Head of caudate nucleus (tissue), 42 donors: ENCODE data around the gene PCDHGB5.
A peak's percentile ranks its signal among the peaks of the same experiment; 100 is the strongest.
"Not testable (repeated sequence)": the region's sequence is repeated elsewhere in the genome, so short reads cannot be mapped to it uniquely, and the experiment has no call there.

ENCODE experiments used
- DNase-seq, 42 donors: peaks; one replicate each; pipeline versions ENCODE4 v3.0.0 to v3.0.0-alpha.2; 2020 to 2021; ENCODE audit warnings: mixed read lengths in 7 of 42
- intact Hi-C: fragments of 100-400 bp; cut with DNase I; formaldehyde crosslinking; loops from one replicate; pipeline ENCODE4 v1.15.0; 2022

PCDHGB5 gene

DNA sequence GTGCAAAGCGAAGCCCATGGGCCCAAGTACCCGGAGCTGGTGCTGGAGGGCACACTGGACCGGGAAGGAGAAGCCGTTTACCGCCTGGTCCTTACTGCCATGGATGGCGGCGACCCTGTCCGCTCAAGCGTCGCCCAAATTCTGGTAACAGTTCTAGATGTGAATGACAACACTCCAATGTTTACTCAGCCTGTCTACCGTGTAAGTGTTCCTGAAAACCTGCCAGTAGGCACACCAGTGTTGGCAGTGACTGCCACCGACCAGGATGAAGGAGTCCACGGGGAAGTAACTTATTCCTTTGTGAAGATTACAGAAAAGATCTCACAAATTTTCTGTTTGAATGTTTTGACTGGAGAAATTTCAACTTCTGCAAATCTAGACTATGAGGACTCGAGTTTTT is 23.1 kb upstream of the PCDHGB5 start:
- intact Hi-C loops: no loop called here

DNA sequence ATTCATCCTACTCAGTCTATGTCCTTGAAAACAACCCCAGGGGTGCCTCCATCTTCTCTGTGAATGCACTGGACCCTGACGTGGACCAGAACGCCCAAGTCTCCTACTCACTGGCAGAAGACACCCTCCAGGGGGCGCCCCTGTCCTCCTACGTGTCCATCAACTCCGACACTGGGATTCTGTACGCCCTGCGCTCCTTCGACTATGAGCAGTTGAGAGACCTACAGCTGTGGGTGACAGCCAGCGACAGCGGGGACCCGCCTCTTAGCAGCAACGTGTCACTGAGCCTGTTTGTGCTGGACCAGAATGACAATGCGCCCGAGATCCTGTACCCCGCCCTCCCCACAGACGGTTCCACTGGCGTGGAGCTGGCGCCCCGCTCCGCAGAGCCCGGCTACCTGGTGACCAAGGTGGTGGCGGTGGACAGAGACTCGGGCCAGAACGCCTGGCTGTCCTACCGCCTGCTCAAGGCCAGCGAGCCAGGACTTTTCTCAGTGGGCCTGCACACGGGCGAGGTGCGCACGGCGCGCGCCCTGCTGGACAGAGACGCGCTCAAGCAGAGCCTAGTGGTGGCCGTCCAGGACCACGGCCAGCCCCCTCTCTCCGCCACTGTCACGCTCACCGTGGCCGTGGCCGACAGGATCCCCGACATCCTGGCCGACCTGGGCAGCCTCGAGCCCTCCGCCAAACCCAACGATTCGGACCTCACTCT is 22.1 kb upstream of the PCDHGB5 start:
- DNase-seq, intact Hi-C loops: not testable (repeated sequence)

More for the DNA sequence above, 23.1 kb upstream of the PCDHGB5 start:
- DNase-seq: no peak

DNA sequence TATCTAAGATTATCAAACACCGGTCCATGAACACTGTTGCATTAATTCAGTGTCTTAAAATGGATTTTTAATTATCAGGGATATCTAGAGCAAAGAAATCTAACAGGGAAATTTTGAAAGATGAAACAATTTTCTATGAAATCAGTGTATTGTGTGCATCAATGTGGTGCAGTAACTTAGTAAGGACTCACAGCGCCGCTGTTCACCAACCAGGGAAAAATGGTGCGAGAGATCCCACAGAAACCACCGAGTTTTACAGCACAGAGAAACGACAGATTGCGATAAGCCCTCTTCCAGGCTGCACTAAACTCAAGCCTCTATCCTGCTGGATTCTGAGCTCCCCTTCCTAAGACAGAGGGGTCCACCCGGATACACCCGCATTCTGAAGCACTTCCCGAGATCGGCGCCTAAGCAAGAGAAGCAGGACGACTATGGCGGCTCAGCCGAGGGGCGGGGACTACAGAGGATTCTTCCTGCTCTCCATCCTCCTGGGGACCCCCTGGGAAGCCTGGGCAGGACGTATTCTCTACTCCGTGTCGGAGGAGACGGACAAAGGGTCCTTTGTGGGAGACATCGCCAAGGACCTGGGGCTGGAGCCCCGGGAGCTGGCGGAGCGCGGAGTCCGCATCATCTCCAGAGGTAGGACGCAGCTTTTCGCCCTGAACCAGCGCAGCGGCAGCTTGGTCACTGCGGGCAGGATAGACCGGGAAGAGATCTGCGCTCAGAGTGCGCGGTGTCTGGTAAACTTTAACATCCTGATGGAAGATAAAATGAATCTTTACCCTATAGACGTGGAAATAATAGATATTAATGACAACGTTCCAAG is 15.1 kb upstream of the PCDHGB5 start, which contains the start of gene PCDHGA7:
PCDHGA7 (plus strand) TSS at position 274 of the 826 bp plus-strand sequence; CDS start at position 432, 158 bp downstream.
- intact Hi-C loops: no loop called here
- DNase-seq: no peak

DNA sequence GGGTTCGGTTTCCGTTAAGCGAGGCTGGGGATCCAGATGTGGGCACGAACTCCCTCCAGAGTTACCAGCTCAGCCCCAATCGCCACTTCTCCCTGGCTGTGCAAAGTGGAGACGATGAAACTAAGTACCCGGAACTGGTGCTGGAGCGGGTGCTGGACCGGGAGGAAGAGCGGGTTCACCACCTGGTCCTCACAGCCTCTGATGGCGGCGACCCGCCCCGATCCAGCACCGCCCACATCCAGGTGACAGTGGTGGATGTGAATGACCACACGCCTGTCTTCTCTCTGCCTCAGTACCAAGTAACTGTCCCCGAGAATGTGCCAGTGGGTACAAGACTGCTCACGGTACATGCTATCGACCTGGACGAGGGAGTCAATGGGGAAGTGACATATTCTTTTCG is 14.4 kb upstream of the PCDHGB5 start:
- DNase-seq: no peak
- intact Hi-C loops: no loop called here

GRCh38 chr5:141384471-141385267 is 13.1 kb upstream of the PCDHGB5 start:
- no peak for DNase-seq
- intact Hi-C loops: no loop called here

- intact Hi-C loops: not testable (repeated sequence)
- peak in 1 of 42 donors; percentile 33 for DNase-seq
Observed at GRCh38 chr5:141387557-141388311, 10.0 kb upstream of the PCDHGB5 start, which contains the start of gene PCDHGB4. Gene PCDHGB4 (plus strand): TSS chr5:141387698. CDS start chr5:141387885, 187 bp downstream.

DNA sequence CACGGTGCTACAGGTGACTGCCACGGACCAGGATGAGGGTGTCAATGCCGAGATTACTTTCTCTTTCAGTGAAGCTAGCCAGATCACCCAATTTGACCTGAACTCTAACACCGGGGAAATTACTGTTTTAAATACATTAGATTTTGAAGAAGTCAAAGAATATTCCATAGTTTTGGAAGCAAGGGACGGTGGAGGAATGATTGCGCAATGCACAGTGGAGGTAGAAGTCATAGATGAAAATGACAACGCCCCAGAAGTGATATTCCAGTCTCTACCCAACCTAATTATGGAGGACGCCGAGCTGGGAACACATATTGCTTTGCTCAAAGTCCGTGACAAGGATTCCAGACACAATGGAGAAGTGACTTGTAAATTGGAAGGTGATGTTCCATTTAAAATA is 9.1 kb upstream of the PCDHGB5 start:
- intact Hi-C loops: no loop called here
- DNase-seq: no peak

- peak in 1 of 42 donors; percentile 31 for DNase-seq
- intact Hi-C loops: no loop called here
Observed at GRCh38 chr5:141389153-141390042, 8.3 kb upstream of the PCDHGB5 start.

DNA sequence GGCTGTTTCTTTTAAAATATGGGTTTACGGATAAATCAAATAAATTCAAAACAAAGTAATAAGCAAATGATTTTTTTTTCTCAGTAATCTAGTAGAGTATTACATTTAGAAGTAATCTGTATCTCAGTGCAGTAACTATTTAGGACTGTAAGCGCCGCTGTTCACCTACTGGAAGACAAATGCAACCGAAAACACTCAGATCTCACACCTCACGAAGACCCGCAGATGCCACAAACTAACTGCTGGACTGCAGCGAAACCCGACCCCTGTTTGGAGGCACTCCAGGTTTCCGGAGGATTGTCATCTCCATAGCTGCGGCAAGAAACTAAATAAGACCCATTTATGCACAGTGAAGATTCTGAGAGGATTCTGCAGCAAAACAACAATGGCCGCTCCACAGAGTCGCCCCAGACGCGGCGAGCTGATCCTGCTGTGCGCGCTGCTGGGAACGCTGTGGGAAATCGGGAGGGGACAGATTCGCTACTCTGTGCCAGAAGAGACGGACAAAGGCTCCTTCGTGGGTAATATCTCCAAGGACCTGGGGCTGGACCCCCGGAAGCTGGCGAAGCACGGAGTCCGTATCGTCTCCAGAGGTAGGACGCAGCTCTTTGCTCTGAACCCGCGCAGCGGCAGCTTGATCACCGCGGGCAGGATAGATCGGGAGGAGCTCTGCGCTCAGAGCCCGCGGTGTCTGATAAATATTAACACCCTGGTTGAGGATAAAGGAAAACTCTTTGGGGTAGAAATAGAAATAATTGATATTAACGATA is 5.1 kb upstream of the PCDHGB5 start, which contains the start of gene PCDHGA8:
PCDHGA8 (plus strand) TSS at position 205 of the 770 bp plus-strand sequence; CDS start at position 386, 181 bp downstream.
- intact Hi-C loops: no loop called here
- peak in 1 of 42 donors; percentile 28 for DNase-seq

DNA sequence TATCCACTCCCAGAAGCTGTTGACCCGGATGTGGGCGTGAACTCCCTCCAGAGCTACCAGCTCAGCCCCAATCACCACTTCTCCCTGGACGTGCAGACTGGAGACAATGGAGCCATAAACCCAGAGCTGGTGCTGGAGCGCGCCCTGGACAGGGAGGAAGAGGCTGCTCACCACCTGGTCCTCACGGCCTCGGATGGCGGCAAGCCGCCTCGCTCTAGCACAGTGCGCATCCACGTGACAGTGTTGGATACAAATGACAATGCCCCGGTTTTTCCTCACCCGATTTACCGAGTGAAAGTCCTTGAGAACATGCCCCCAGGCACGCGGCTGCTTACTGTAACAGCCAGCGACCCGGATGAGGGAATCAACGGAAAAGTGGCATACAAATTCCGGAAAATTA is 4.5 kb upstream of the PCDHGB5 start:
- peak in 1 of 42 donors; percentile 17 for DNase-seq
- intact Hi-C loops: no loop called here

- DNase-seq: peak in 1 of 42 donors; percentile 13
- intact Hi-C loops: not testable (repeated sequence)
Observed at GRCh38 chr5:141394401-141395187, 3.2 kb upstream of the PCDHGB5 start.

- peak in 1 of 42 donors; percentile 16 for DNase-seq
- intact Hi-C loops: no loop called here
Observed at GRCh38 chr5:141398608-141399007, 861 bp downstream of the PCDHGB5 start.

DNA sequence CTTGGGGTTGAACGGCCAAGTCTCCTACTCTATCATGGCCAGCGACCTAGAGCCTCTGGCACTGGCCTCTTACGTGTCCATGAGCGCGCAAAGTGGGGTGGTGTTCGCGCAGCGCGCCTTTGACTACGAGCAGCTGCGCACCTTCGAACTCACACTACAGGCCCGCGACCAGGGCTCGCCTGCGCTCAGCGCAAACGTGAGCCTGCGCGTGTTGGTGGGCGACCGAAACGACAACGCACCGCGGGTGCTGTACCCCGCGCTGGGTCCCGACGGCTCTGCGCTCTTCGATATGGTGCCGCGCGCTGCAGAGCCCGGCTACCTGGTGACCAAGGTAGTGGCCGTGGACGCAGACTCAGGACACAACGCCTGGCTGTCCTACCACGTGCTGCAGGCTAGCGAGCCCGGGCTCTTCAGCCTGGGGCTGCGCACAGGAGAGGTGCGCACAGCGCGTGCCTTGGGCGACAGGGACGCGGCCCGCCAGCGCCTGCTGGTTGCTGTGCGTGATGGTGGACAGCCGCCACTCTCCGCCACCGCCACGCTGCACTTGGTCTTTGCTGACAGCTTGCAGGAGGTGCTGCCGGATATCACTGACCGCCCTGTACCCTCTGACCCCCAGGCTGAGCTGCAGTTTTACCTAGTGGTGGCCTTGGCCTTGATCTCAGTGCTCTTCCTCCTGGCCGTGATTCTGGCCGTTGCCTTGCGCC is 2.0 kb downstream of the PCDHGB5 start:
- intact Hi-C loops: no loop called here
- peak in 1 of 42 donors; percentile 24 for DNase-seq

DNA sequence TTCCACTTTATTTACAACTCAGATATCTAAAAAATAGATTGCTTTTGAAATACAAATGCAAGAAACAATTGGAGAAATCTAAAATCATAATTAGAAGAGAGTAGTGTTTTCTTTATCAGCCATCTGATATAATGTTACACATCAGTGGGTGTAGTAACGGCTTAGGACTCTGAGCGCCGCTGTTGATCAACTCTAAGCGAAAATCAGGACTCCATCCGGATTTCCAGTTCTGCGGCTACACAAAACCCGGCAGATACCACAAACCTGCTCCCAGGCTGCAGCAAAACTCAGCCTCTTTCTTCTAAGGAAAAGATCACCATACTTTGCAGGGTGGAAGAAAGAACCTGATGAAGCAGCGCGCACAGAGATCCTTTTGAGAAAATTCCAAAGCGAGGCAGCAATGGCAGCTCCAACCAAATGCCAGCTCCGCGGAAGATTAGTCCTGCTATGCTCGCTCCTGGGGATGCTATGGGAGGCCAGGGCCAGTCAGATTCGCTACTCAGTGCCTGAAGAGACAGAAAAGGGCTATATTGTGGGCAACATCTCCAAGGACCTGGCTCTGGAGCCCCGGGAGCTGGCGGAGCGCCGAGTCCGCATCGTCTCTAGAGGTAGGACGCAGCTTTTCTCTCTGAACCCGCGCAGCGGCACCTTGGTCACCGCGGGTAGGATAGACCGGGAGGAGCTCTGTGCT is 5.0 kb downstream of the PCDHGB5 start, which contains the start of gene PCDHGA9:
PCDHGA9 (plus strand) TSS at position 226 of the 691 bp plus-strand sequence; CDS start at position 401, 175 bp downstream.
- intact Hi-C loops: no loop called here
- DNase-seq: peak in 14 of 42 donors; percentile 13 to 70 (median 34)
